Measurements from ENCODE around the gene C1QB. TPM values are rescaled to one million over a fixed set of nuclear protein-coding genes. Genes with fewer than 3 reads are reported as not detected.

Gene C1QB
- total and polyA plus RNA-seq, 9 of the 15 experiments (the other 6 are each of a cell fraction or from before 2014, with no cell fraction given) = 0.55 TPM; not detected in 8

- no peaks in the 10 kb centered on the region for H3K79me2 ChIP-seq (ENCODE audit: control insufficient read depth, insufficient read depth, low read length)
- POLR2A ChIA-PET = no interaction called here
- H3K27ac ChIP-seq (ENCODE audit: extremely low read depth, low read depth, low read length) = no peak overlapping the region
- no peaks in the 10 kb centered on the region for H3K36me3 ChIP-seq (ENCODE audit: control insufficient read depth, insufficient read depth, low read length)
- H3K4me2 ChIP-seq (ENCODE audit: insufficient read depth, low read length) = no peak overlapping the region
- no peak overlapping the region for H3K4me3 ChIP-seq
- no peak overlapping the region for H2AFZ ChIP-seq (ENCODE audit: low read depth, low read length)
- FAIRE-seq = no peak
- intact Hi-C loops (cut with micrococcal nuclease) = no loop called here
- no peaks in the 10 kb centered on the region for H3K9me1 ChIP-seq (ENCODE audit: control insufficient read depth, insufficient read depth, low read length)
- peaks cover 25% of the 10 kb centered on the region for H4K20me1 ChIP-seq (replicated peaks; ENCODE audit: control insufficient read depth, insufficient read depth, low read length)
- no peaks in the 10 kb centered on the region; a peak in 1 of 5 replicates for H3K4me1 ChIP-seq (replicated peaks in 1 of 2; ENCODE audit: control insufficient read depth in 2 of 2, insufficient read depth in 2 of 2, low read length in 2 of 2)
- DNase-seq (ENCODE audit: extremely low read depth in 1 of 4, low spot score in 3 of 4) = no peak
- peaks cover 4 to 22% of the 10 kb centered on the region in 2 experiments; a peak in 3 of 5 replicates for H3K27me3 ChIP-seq (ENCODE audit: control insufficient read depth in 2 of 2, insufficient read depth in 2 of 2, low read length in 2 of 2)
- in situ Hi-C loops (cut with MboI) = no loop called here
- H3K9ac ChIP-seq (ENCODE audit: insufficient read depth in 1 of 2, low read depth in 2 of 2, low read length in 2 of 2) = no peak overlapping the region
- no peaks in the 10 kb centered on the region for H3K9me3 ChIP-seq (replicated peaks; ENCODE audit: control insufficient read depth, insufficient read depth, low read depth, low read length)
- ATAC-seq = no peak
- CTCF ChIA-PET (ENCODE audit: low intra/inter-chr PET ratio) = no interaction called here
- 0% methylated on average over 3 of the region's 3 CpGs for WGBS (ENCODE audit: insufficient coverage, low coverage, missing lambda C conversion rate)
- no TSS peak for BruUV-seq (replicated peaks)
- TF ChIP-seq TAL1 (IDR thresholded peaks at IDR 0.05) (no peak), BDP1 (IDR thresholded peaks at IDR 0.05; ENCODE audit: insufficient read depth, insufficient read length) (no peak), MBD2 (IDR thresholded peaks at IDR 0.05; ENCODE audit: borderline replicate concordance, low read depth) (no peak), MEIS2 (IDR thresholded peaks at IDR 0.05; ENCODE audit: partially characterized antibody) (no peak), NCOA6 (IDR thresholded peaks at IDR 0.05) (no peak), SFPQ (IDR thresholded peaks at IDR 0.05; ENCODE audit: low read depth, low read length) (no peak), ZNF3 (CRISPR knock-in tag; IDR thresholded peaks at IDR 0.05) (no peak), CEBPB (tag; IDR thresholded peaks at IDR 0.05) (no peak), ARID3B (CRISPR knock-in tag; IDR thresholded peaks at IDR 0.05; ENCODE audit: borderline replicate concordance) (no peak), ZNF77 (CRISPR knock-in tag; IDR thresholded peaks at IDR 0.05) (no peak), NFE2L1 (tag; IDR thresholded peaks at IDR 0.05; ENCODE audit: borderline replicate concordance, low read depth) (no peak), TARDBP (IDR thresholded peaks at IDR 0.05) (no peak)
- TF ChIP-seq, protein P1, sequence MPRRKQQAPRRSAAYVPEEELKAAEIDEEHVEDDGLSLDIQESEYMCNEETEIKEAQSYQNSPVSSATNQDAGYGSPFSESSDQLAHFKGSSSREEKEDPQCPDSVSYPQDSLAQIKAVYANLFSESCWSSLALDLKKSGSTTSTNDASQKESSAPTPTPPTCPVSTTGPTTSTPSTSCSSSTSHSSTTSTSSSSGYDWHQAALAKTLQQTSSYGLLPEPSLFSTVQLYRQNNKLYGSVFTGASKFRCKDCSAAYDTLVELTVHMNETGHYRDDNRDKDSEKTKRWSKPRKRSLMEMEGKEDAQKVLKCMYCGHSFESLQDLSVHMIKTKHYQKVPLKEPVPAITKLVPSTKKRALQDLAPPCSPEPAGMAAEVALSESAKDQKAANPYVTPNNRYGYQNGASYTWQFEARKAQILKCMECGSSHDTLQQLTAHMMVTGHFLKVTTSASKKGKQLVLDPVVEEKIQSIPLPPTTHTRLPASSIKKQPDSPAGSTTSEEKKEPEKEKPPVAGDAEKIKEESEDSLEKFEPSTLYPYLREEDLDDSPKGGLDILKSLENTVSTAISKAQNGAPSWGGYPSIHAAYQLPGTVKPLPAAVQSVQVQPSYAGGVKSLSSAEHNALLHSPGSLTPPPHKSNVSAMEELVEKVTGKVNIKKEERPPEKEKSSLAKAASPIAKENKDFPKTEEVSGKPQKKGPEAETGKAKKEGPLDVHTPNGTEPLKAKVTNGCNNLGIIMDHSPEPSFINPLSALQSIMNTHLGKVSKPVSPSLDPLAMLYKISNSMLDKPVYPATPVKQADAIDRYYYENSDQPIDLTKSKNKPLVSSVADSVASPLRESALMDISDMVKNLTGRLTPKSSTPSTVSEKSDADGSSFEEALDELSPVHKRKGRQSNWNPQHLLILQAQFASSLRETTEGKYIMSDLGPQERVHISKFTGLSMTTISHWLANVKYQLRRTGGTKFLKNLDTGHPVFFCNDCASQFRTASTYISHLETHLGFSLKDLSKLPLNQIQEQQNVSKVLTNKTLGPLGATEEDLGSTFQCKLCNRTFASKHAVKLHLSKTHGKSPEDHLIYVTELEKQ (CRISPR knock-in tag; IDR thresholded peaks at IDR 0.05) = no peak
These were observed 44.7 kb upstream of the C1QB start for GRCh38 chr1:22608361-22608760.

Measured in K562 (cell line).